K562 (cell line): ENCODE data around the gene CSH1. TPM values are rescaled to one million over a fixed set of nuclear protein-coding genes. Genes with fewer than 3 reads are reported as not detected.

ENCODE experiments used
- ATAC-seq: fragments of 200-7000 bp; cut with Tn5 transposase; 3 replicates; pipeline ENCODE4 v1.9.1; 2020; ENCODE audit warnings: moderate library complexity
- BruUV-seq: library from RNA; stranded (reverse); fragments of 400-500 nt; replicated peaks from 2 replicates; lab custom pipeline; 2021; lab: Mats Ljungman, UMichigan
- CTCF ChIA-PET: fragments of 300-600 bp; formaldehyde crosslinking; extraction: SDS; loops from one replicate; lab custom pipeline; 2021; ENCODE audit warnings: low intra/inter-chr PET ratio; lab: Yijun Ruan, JAX
- POLR2A ChIA-PET: fragments of 300-600, 350-650 bp; sonication (Branson Sonifier 250); formaldehyde crosslinking; extraction: SDS; loops from one replicate; lab custom pipeline; 2021; ENCODE audit warnings: antibody characterized with exemption, inconsistent platforms; lab: Yijun Ruan, JAX
- DNase-seq, 4 experiments: peaks; one replicate each; pipeline versions ENCODE4 v3.0.0 to v3.0.0-alpha.2; 2011 to 2018; ENCODE audit warnings: low spot score in 3 of 4, mixed read lengths in 3 of 4; ENCODE audit errors: extremely low read depth in 1 of 4
- FAIRE-seq: peaks from 2 replicates; lab custom pipeline; 2011; peaks lifted over from hg19 to GRCh38; lab: Jason Lieb, UNC
- H2AFZ ChIP-seq: 2 replicates; pipeline ENCODE4 v1.6.0; 2011; ENCODE audit warnings: low read depth, low read length, control low read depth, inconsistent platforms
- H3K27ac ChIP-seq: fragments of 200-600 bp; 3 replicates; pipeline ENCODE4 v1.8.0; 2011; ENCODE audit warnings: low read depth, mild to moderate bottlenecking, control low read depth, inconsistent platforms, low read length, moderate library complexity, mixed read lengths; ENCODE audit errors: extremely low read depth
- H3K27me3 ChIP-seq, 2 experiments: fragments of 300-600 bp in 1 of 2; 2 replicates in 1 of 2; 3 replicates in 1 of 2; pipeline versions ENCODE4 v1.6.0 to v1.8.0; 2011; ENCODE audit warnings: inconsistent platforms in 2 of 2, low read length in 2 of 2, mild to moderate bottlenecking in 1 of 2, mixed read lengths in 1 of 2, moderate library complexity in 1 of 2; ENCODE audit not compliant: control insufficient read depth in 2 of 2, insufficient read depth in 2 of 2
- H3K36me3 ChIP-seq: fragments of 300-600 bp; 3 replicates; pipeline ENCODE4 v1.8.0; 2011; ENCODE audit warnings: mild to moderate bottlenecking, low read length, inconsistent platforms; ENCODE audit not compliant: control insufficient read depth, insufficient read depth
- H3K4me1 ChIP-seq, 2 experiments: fragments of 200-600 bp in 1 of 2; replicated peaks in 1 of 2; 2 replicates in 1 of 2; 3 replicates in 1 of 2; pipeline versions ENCODE4 v1.5.1 to v1.8.0; 2011; ENCODE audit warnings: inconsistent platforms in 2 of 2, low read length in 2 of 2, mild to moderate bottlenecking in 1 of 2, mixed read lengths in 1 of 2, moderate library complexity in 1 of 2; ENCODE audit not compliant: control insufficient read depth in 2 of 2, insufficient read depth in 2 of 2
- H3K4me2 ChIP-seq: 2 replicates; pipeline ENCODE4 v1.6.1; 2011; ENCODE audit warnings: low read length, control low read depth, inconsistent platforms, mixed read lengths; ENCODE audit not compliant: insufficient read depth
- H3K4me3 ChIP-seq: fragments of 200-600 bp; sonication (generic), shearing (Covaris generic); 2 replicates; pipeline ENCODE4 v1.5.1; 2016; ENCODE audit warnings: control low read depth, inconsistent platforms
- H3K79me2 ChIP-seq: fragments of 200-600 bp; 3 replicates; pipeline ENCODE4 v1.8.0; 2011; ENCODE audit warnings: low read length, inconsistent platforms; ENCODE audit not compliant: control insufficient read depth, insufficient read depth
- H3K9ac ChIP-seq, 2 experiments: 2 replicates each; pipeline versions ENCODE4 v1.6.0 to v1.6.1; 2011; ENCODE audit warnings: low read depth in 2 of 2, low read length in 2 of 2, control low read depth in 1 of 2, inconsistent platforms in 1 of 2, mild to moderate bottlenecking in 1 of 2, mixed read lengths in 1 of 2; ENCODE audit not compliant: insufficient read depth in 1 of 2
- H3K9me1 ChIP-seq: one replicate; pipeline ENCODE4 v1.6.0; 2011; ENCODE audit warnings: inconsistent platforms, mild to moderate bottlenecking, low read length, moderate library complexity; ENCODE audit not compliant: control insufficient read depth, insufficient read depth
- H3K9me3 ChIP-seq: replicated peaks from 2 replicates; pipeline ENCODE4 v1.5.1; 2011; ENCODE audit warnings: low read depth, low read length, inconsistent platforms; ENCODE audit not compliant: control insufficient read depth, insufficient read depth
- H4K20me1 ChIP-seq: replicated peaks from 2 replicates; pipeline ENCODE4 v1.6.1; 2011; ENCODE audit warnings: low read length, inconsistent platforms, mixed read lengths; ENCODE audit not compliant: control insufficient read depth, insufficient read depth
- DACH1 ChIP-seq: fragments of 450-650 bp; IDR thresholded peaks from 2 replicates; pipeline ENCODE4 v1.6.1; 2018; ENCODE audit not compliant: partially characterized antibody
- HDAC2 ChIP-seq: fragments of 450-650 bp; IDR thresholded peaks from 2 replicates; pipeline ENCODE4 v1.6.1; 2016; ENCODE audit warnings: mild to moderate bottlenecking
- HDAC8 ChIP-seq: fragments of 450-650 bp; IDR thresholded peaks from 2 replicates; pipeline ENCODE4 v1.6.1; 2016; ENCODE audit warnings: mild to moderate bottlenecking, missing genetic modification characterization, moderate library complexity, missing compliant biosample characterization
- ILF3 ChIP-seq: fragments of 450-650 bp; IDR thresholded peaks from 2 replicates; pipeline ENCODE4 v1.6.1; 2018; ENCODE audit warnings: antibody characterized with exemption, mild to moderate bottlenecking, moderate library complexity, borderline replicate concordance
- IRF9 ChIP-seq: fragments of 450-650 bp; IDR thresholded peaks from 2 replicates; pipeline ENCODE4 v1.6.1; 2016; ENCODE audit warnings: missing biosample characterization, missing genetic modification characterization
- KLF16 ChIP-seq: IDR thresholded peaks from 2 replicates; pipeline ENCODE4 v1.6.1; 2016; ENCODE audit warnings: antibody characterized with exemption
- NR2C2 ChIP-seq, 2 experiments: fragments of 200-800 bp in 1 of 2; sonication (Bioruptor generic) in 1 of 2; sonication (generic) in 1 of 2; formaldehyde crosslinking in 1 of 2; IDR thresholded peaks; 2 replicates each; pipeline versions ENCODE4 v1.6.1 to v1.8.0; 2016 to 2022; ENCODE audit warnings: mild to moderate bottlenecking in 1 of 2, missing compliant biosample characterization in 1 of 2, missing genetic modification characterization in 1 of 2, missing genetic modification reagents in 1 of 2
- POLR2A ChIP-seq: fragments of 450-650 bp; conservative IDR thresholded peaks from 2 replicates; pipeline ENCODE4 v1.6.1; 2016
- STAG1 ChIP-seq: sonication (generic); formaldehyde crosslinking; IDR thresholded peaks from 2 replicates; pipeline ENCODE4 v1.5.0; 2020; ENCODE audit warnings: missing genetic modification reagents, borderline replicate concordance
- STAT5A ChIP-seq: IDR thresholded peaks from 2 replicates; pipeline ENCODE4 v1.6.1; 2012; ENCODE audit warnings: low read length, inconsistent platforms, borderline replicate concordance
- XRCC4 ChIP-seq: IDR thresholded peaks from one replicate; pipeline ENCODE4 v1.6.1; 2011; ENCODE audit not compliant: insufficient read depth, insufficient read length; ENCODE audit errors: extremely low read depth
- ZBTB8A ChIP-seq: fragments of 450-650 bp; IDR thresholded peaks from 2 replicates; pipeline ENCODE4 v1.6.1; 2018; ENCODE audit warnings: mild to moderate bottlenecking, moderate library complexity; ENCODE audit not compliant: partially characterized antibody
- ZNF175 ChIP-seq: fragments of 200-800 bp; sonication (Bioruptor generic); IDR thresholded peaks from 2 replicates; pipeline ENCODE4 v1.6.1; 2016; ENCODE audit warnings: low read depth, mild to moderate bottlenecking, missing genetic modification characterization, missing compliant biosample characterization
- ZNF699 ChIP-seq: fragments of 250-450 bp; sonication (Bioruptor Pico); IDR thresholded peaks from 2 replicates; pipeline ENCODE4 v1.8.0; 2021; ENCODE audit warnings: mild to moderate bottlenecking, moderate library complexity; ENCODE audit not compliant: insufficient replicate concordance
- ZNF75A ChIP-seq: fragments of 450-650 bp; formaldehyde crosslinking; IDR thresholded peaks from 2 replicates; pipeline ENCODE4 v1.4.0; 2020; ENCODE audit warnings: mild to moderate bottlenecking
- ZNF766 ChIP-seq: fragments of 200-800 bp; sonication (Bioruptor generic); conservative IDR thresholded peaks from 2 replicates; pipeline ENCODE4 v1.6.1; 2016; ENCODE audit warnings: missing genetic modification characterization, missing compliant biosample characterization
- WGBS: fragments of 100-300 bp; shearing (Covaris generic); methylation state at CpG from one replicate; pipeline ENCODE4 v1.1.6; 2016; ENCODE audit warnings: low coverage, mixed read lengths; ENCODE audit not compliant: insufficient coverage; ENCODE audit errors: missing lambda C conversion rate; 5-methylcytosine and 5-hydroxymethylcytosine counted together
- in situ Hi-C: fragments of 300-500 bp; cut with MboI; formaldehyde crosslinking; loops from 4 replicates; pipeline ENCODE4 v1.15.0; 2018; ENCODE audit warnings: inconsistent platforms, mixed read lengths
- intact Hi-C: fragments of 100-400 bp; cut with micrococcal nuclease; formaldehyde crosslinking; loops from 2 replicates; pipeline ENCODE4 v1.14.2; 2022
- polyA plus RNA-seq, 8 experiments: library from polyadenylated mRNA; depleted of rRNA in 4 of 8; stranded (reverse) in 5 of 8; unstranded in 3 of 8; fragments of >200 nt; fragmentation: Nextera tagmentation in 2 of 8; fragmentation: Illumina TruSeq in 1 of 8; extraction: Ambion mirVana in 2 of 8; extraction: Trizol in 1 of 8; gene quantifications; 2 replicates each; pipeline versions ENCODE4 v1.2.1 to v1.2.3, GENCODE V29; 2011 to 2014; ENCODE audit warnings: inconsistent platforms in 1 of 8, missing spikeins in 1 of 8
- total RNA-seq, 7 experiments: library from RNA; depleted of rRNA in 6 of 7; stranded (reverse); fragments of >200 nt in 6 of 7; fragmentation: Illumina TruSeq in 2 of 7; extraction: Trizol in 2 of 7; gene quantifications; 2 replicates each; pipeline versions ENCODE4 v1.2.1 to v1.2.3, GENCODE V29; 2011 to 2021; ENCODE audit warnings: low replicate concordance in 1 of 7
- TF ChIP-seq, protein P1 (sequence below): fragments of 250-450 bp; sonication (Bioruptor Pico); IDR thresholded peaks from 2 replicates; pipeline ENCODE4 v1.8.0; 2022; ENCODE audit warnings: inconsistent platforms
- TF ChIP-seq, protein P2 (sequence below), 3 experiments: IDR thresholded peaks in 2 of 3; conservative IDR thresholded peaks in 1 of 3; 2 replicates each; pipeline ENCODE4 v1.5.1; 2011 to 2012; ENCODE audit warnings: low read length in 3 of 3, mild to moderate bottlenecking in 3 of 3, control low read depth in 2 of 3, improper control_type of control experiment in 1 of 3, inconsistent platforms in 1 of 3, low read depth in 1 of 3, mixed read lengths in 1 of 3, moderate library complexity in 1 of 3; ENCODE audit not compliant: insufficient read depth in 2 of 3

The CSH1 gene
- total and polyA plus RNA-seq, 9 of the 15 experiments (the other 6 are each of a cell fraction or from before 2014, with no cell fraction given): not detected

DNA sequence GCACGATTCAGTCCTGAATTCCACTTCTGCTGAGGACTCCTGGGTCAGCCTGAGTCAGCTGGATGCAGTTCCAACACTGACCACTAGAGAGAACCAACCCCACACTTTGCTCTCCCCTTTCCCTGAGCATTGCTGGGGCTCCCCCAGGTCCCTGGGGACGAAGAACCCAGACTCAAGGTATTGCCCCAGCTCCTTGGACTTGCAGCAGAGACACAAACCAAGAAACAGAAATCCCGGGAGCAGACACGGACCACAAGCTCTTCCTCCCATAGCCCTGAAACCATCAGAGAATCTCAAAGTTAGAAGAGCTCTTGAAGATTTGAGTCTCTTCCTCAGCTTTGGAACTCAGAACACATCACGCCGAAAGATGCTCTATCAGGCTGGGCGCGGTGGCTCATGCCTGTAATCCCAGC is 22.9 kb upstream of the CSH1 start:
- no TSS peak for BruUV-seq
- H3K9me3 ChIP-seq: no peaks in the 10 kb centered on the region
- intact Hi-C loops: loop anchor here (1.0 to 10.0 kb wide), 6 partner anchors 27 to 365 kb away; partner anchors contain the start of gene ERN1
- DNase-seq (peak; percentile 75 to 81 (median 78)), FAIRE-seq (peak; percentile 89), ATAC-seq (peak; percentile 96)
- no peak overlapping the region for H3K9ac ChIP-seq
- in situ Hi-C loops: loop anchor here (10.0 kb wide), 2 partner anchors 105 to 365 kb away; partner anchors contain the start of gene ICAM2
- H3K36me3 ChIP-seq: no peaks in the 10 kb centered on the region
- peak overlapping the region; percentile 63; the same call in 1 of the 2 replicates for H2AFZ ChIP-seq
- ChIA-PET POLR2A (interaction anchor here (0.5 to 1.6 kb wide), 7 partner anchors 10 to 891 kb away, joined by 3 to 6 read pairs (median 3); no protein-coding TSS in a partner anchor), CTCF (interaction anchor here (0.6 to 2.0 kb wide), 9 partner anchors 13 to 500 kb away, joined by 3 to 10 read pairs (median 3); no protein-coding TSS in a partner anchor)
- H3K4me2 ChIP-seq: no peak overlapping the region; the same call in 1 of the 2 replicates
- H3K79me2 ChIP-seq: no peaks in the 10 kb centered on the region
- no peaks in the 10 kb centered on the region; a peak in 1 of 5 replicates for H3K4me1 ChIP-seq
- no peaks in the 10 kb centered on the region for H3K9me1 ChIP-seq
- H4K20me1 ChIP-seq: no peaks in the 10 kb centered on the region
- peaks cover 3 to 29% of the 10 kb centered on the region in 2 experiments; a peak in 4 of 5 replicates for H3K27me3 ChIP-seq
- no peak overlapping the region for H3K27ac ChIP-seq
- 8% methylated on average over 8 of the region's 8 CpGs for WGBS
- H3K4me3 ChIP-seq: no peak overlapping the region
- TF ChIP-seq DACH1 (peak; percentile 23), POLR2A (no peak), ZNF766 (no peak), ZNF175 (no peak), ZNF699 (no peak), KLF16 (peak; percentile 46; the same call in 1 of the 2 replicates), ILF3 (no peak), STAT5A (no peak), HDAC8 (no peak), NR2C2 (CRISPR knock-in tag; IDR thresholded peaks at IDR 0.05) (no peak), NR2C2 (tag; IDR thresholded peaks at IDR 0.05) (no peak), XRCC4 (no peak), IRF9 (no peak), ZBTB8A (no peak), STAG1 (peak; percentile 91), ZNF75A (no peak), HDAC2 (no peak)
- TF ChIP-seq, protein P1, sequence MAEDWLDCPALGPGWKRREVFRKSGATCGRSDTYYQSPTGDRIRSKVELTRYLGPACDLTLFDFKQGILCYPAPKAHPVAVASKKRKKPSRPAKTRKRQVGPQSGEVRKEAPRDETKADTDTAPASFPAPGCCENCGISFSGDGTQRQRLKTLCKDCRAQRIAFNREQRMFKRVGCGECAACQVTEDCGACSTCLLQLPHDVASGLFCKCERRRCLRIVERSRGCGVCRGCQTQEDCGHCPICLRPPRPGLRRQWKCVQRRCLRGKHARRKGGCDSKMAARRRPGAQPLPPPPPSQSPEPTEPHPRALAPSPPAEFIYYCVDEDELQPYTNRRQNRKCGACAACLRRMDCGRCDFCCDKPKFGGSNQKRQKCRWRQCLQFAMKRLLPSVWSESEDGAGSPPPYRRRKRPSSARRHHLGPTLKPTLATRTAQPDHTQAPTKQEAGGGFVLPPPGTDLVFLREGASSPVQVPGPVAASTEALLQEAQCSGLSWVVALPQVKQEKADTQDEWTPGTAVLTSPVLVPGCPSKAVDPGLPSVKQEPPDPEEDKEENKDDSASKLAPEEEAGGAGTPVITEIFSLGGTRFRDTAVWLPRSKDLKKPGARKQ (CRISPR knock-in tag): no peak
- TF ChIP-seq, protein P2, sequence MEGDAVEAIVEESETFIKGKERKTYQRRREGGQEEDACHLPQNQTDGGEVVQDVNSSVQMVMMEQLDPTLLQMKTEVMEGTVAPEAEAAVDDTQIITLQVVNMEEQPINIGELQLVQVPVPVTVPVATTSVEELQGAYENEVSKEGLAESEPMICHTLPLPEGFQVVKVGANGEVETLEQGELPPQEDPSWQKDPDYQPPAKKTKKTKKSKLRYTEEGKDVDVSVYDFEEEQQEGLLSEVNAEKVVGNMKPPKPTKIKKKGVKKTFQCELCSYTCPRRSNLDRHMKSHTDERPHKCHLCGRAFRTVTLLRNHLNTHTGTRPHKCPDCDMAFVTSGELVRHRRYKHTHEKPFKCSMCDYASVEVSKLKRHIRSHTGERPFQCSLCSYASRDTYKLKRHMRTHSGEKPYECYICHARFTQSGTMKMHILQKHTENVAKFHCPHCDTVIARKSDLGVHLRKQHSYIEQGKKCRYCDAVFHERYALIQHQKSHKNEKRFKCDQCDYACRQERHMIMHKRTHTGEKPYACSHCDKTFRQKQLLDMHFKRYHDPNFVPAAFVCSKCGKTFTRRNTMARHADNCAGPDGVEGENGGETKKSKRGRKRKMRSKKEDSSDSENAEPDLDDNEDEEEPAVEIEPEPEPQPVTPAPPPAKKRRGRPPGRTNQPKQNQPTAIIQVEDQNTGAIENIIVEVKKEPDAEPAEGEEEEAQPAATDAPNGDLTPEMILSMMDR (IDR thresholded peaks at IDR 0.05 in 2 of 3, conservative IDR thresholded peaks at IDR 0.05 in 1 of 3; ENCODE audit: insufficient read depth in 2 of 3, low read depth in 1 of 3, low read length in 3 of 3): peak; percentile 88 to 92 (median 91)
